IPS DF 6.9 (cell line): ENCODE data around the gene NINL.
"Not testable (repeated sequence)": the region's sequence is repeated elsewhere in the genome, so short reads cannot be mapped to it uniquely, and the experiment has no call there.

Source experiments
- DNase-seq: peaks from one replicate; pipeline ENCODE4 v3.0.0-alpha.2; 2013; ENCODE audit warnings: low read depth, low spot score
- H3K27ac ChIP-seq: one replicate; pipeline ENCODE4 v1.5.1; 2013; ENCODE audit warnings: low read length, control low read depth
- H3K27me3 ChIP-seq: 2 replicates; pipeline ENCODE4 v1.6.1; 2013; ENCODE audit warnings: mild to moderate bottlenecking, low read length; ENCODE audit not compliant: control insufficient read depth, insufficient read depth
- H3K36me3 ChIP-seq: 2 replicates; pipeline ENCODE4 v1.6.1; 2013; ENCODE audit warnings: low read length; ENCODE audit not compliant: control insufficient read depth, insufficient read depth
- H3K4me1 ChIP-seq: 2 replicates; pipeline ENCODE4 v1.6.1; 2013; ENCODE audit warnings: low read length; ENCODE audit not compliant: control insufficient read depth, insufficient read depth
- H3K4me3 ChIP-seq: 2 replicates; pipeline ENCODE4 v1.5.1; 2013; ENCODE audit warnings: mild to moderate bottlenecking, low read length
- H3K9me3 ChIP-seq: 2 replicates; pipeline ENCODE4 v1.6.1; 2013; ENCODE audit warnings: low read length, inconsistent platforms; ENCODE audit not compliant: control insufficient read depth, insufficient read depth
- WGBS: extraction: QIAGEN DNeasy Blood & Tissue Kit; methylation state at CpG from one replicate; pipeline ENCODE4 v1.1.7; 2013; ENCODE audit warnings: mixed read lengths, missing lambda C conversion rate; ENCODE audit not compliant: insufficient read length, insufficient coverage; 5-methylcytosine and 5-hydroxymethylcytosine counted together

NINL gene

GRCh38 chr20:25503936-25504335 lies 81.4 kb downstream of the NINL start:
- H3K4me1 ChIP-seq, result no peaks in the 10 kb centered on the region; the same call in 1 of the 2 replicates
- H3K4me3 ChIP-seq, result no peak overlapping the region
- no peaks in the 10 kb centered on the region for H3K9me3 ChIP-seq
- no peak for DNase-seq
- H3K27me3 ChIP-seq, result no peaks in the 10 kb centered on the region
- no CpG with 5 or more reads among the region's 12 CpGs for WGBS
- peaks cover 11% of the 10 kb centered on the region for H3K36me3 ChIP-seq
- no peak overlapping the region for H3K27ac ChIP-seq

- not testable (repeated sequence) for H3K4me3 ChIP-seq, H3K27ac ChIP-seq, DNase-seq, H3K27me3 ChIP-seq, H3K4me1 ChIP-seq, H3K9me3 ChIP-seq
- peaks cover 11% of the 10 kb centered on the region for H3K36me3 ChIP-seq
- no CpG with 5 or more reads among the region's 6 CpGs for WGBS
These were observed 82.2 kb downstream of the NINL start for GRCh38 chr20:25503051-25503639.

- Histone ChIP-seq H3K9me3 (no peaks in the 10 kb centered on the region), H3K36me3 (peaks cover 11% of the 10 kb centered on the region), H3K27ac (no peak overlapping the region), H3K4me1 (no peaks in the 10 kb centered on the region; the same call in 1 of the 2 replicates), H3K4me3 (no peak overlapping the region), H3K27me3 (no peaks in the 10 kb centered on the region)
- DNase-seq, result no peak
- WGBS, result no CpG with 5 or more reads among the region's 13 CpGs
These were observed 84.4 kb downstream of the NINL start for GRCh38 chr20:25500880-25501351.

- peaks cover 11% of the 10 kb centered on the region for H3K36me3 ChIP-seq
- no peak overlapping the region for H3K4me3 ChIP-seq
- no peaks in the 10 kb centered on the region; the same call in 1 of the 2 replicates for H3K4me1 ChIP-seq
- no peaks in the 10 kb centered on the region for H3K27me3 ChIP-seq
- no CpG with 5 or more reads among the region's 8 CpGs for WGBS
- H3K27ac ChIP-seq, result no peak overlapping the region
- no peaks in the 10 kb centered on the region for H3K9me3 ChIP-seq
- no peak for DNase-seq
These were observed 85.4 kb downstream of the NINL start for GRCh38 chr20:25499855-25500434.

GRCh38 chr20:25499031-25499430 lies 86.3 kb downstream of the NINL start:
- peaks cover 8% of the 10 kb centered on the region for H3K36me3 ChIP-seq
- H3K4me1 ChIP-seq, result no peaks in the 10 kb centered on the region
- H3K9me3 ChIP-seq, result no peaks in the 10 kb centered on the region
- H3K27ac ChIP-seq, result no peak overlapping the region
- DNase-seq, result no peak
- WGBS, result no CpG with 5 or more reads among the region's 13 CpGs
- no peaks in the 10 kb centered on the region for H3K27me3 ChIP-seq
- H3K4me3 ChIP-seq, result no peak overlapping the region

- no CpG with 5 or more reads among the region's 6 CpGs for WGBS
- Histone ChIP-seq H3K36me3 (peaks cover 4% of the 10 kb centered on the region; the same call in 1 of the 2 replicates), H3K27me3 (no peaks in the 10 kb centered on the region), H3K9me3 (no peaks in the 10 kb centered on the region), H3K27ac (no peak overlapping the region), H3K4me1 (no peaks in the 10 kb centered on the region), H3K4me3 (no peak overlapping the region)
- DNase-seq, result no peak
These were observed 87.1 kb downstream of the NINL start for GRCh38 chr20:25498280-25498606.

GRCh38 chr20:25497586-25498279 lies 87.6 kb downstream of the NINL start:
- WGBS, result no CpG with 5 or more reads among the region's 22 CpGs
- H3K4me3 ChIP-seq, result no peak overlapping the region
- no peak for DNase-seq
- no peaks in the 10 kb centered on the region for H3K4me1 ChIP-seq
- H3K9me3 ChIP-seq, result no peaks in the 10 kb centered on the region
- H3K36me3 ChIP-seq, result peaks cover 4% of the 10 kb centered on the region; the same call in 1 of the 2 replicates
- no peaks in the 10 kb centered on the region for H3K27me3 ChIP-seq
- no peak overlapping the region for H3K27ac ChIP-seq

- Histone ChIP-seq H3K27ac (no peak overlapping the region), H3K4me1 (no peaks in the 10 kb centered on the region), H3K4me3 (no peak overlapping the region), H3K9me3 (no peaks in the 10 kb centered on the region), H3K27me3 (no peaks in the 10 kb centered on the region), H3K36me3 (peaks cover 4% of the 10 kb centered on the region; the same call in 1 of the 2 replicates)
- no peak for DNase-seq
- no CpG with 5 or more reads among the region's 9 CpGs for WGBS
These were observed 88.3 kb downstream of the NINL start for GRCh38 chr20:25496968-25497401.

GRCh38 chr20:25496165-25496967 lies 89.0 kb downstream of the NINL start:
- no peaks in the 10 kb centered on the region for H3K9me3 ChIP-seq
- no peak overlapping the region for H3K27ac ChIP-seq
- peaks cover 4% of the 10 kb centered on the region; the same call in 1 of the 2 replicates for H3K36me3 ChIP-seq
- H3K4me1 ChIP-seq, result no peaks in the 10 kb centered on the region
- no peak overlapping the region for H3K4me3 ChIP-seq
- DNase-seq, result no peak
- WGBS, result no CpG with 5 or more reads among the region's 14 CpGs
- no peaks in the 10 kb centered on the region for H3K27me3 ChIP-seq

GRCh38 chr20:25495189-25495824 lies 90.0 kb downstream of the NINL start:
- DNase-seq, result no peak
- no peak overlapping the region for H3K4me3 ChIP-seq
- H3K27me3 ChIP-seq, result no peaks in the 10 kb centered on the region
- H3K27ac ChIP-seq, result no peak overlapping the region
- peaks cover 10% of the 10 kb centered on the region; the same call in 1 of the 2 replicates for H3K36me3 ChIP-seq
- peaks cover 4% of the 10 kb centered on the region for H3K4me1 ChIP-seq
- WGBS, result no CpG with 5 or more reads among the region's 18 CpGs
- H3K9me3 ChIP-seq, result no peaks in the 10 kb centered on the region
